HEK293 (cell line): ENCODE results near the gene DLX6.

Experiments
- CTCF ChIA-PET: fragments of 350-600 bp; formaldehyde crosslinking; extraction: SDS; loops from one replicate; lab custom pipeline; 2021; ENCODE audit warnings: antibody characterized with exemption; lab: Yijun Ruan, JAX
- POLR2A ChIA-PET: fragments of 300-600 bp; formaldehyde crosslinking; extraction: SDS; loops from one replicate; lab custom pipeline; 2020; ENCODE audit warnings: antibody characterized with exemption, inconsistent platforms; lab: Yijun Ruan, JAX
- H3K27ac ChIP-seq: fragments of 200-500 bp; sonication (Bioruptor generic); 2 replicates; pipeline ENCODE4 v1.5.1; 2014; ENCODE audit warnings: low read depth, low read length, control low read depth, inconsistent platforms; ENCODE audit errors: extremely low read depth
- H3K36me3 ChIP-seq, 2 experiments: fragments of 200-500 bp in 1 of 2; sonication (Bioruptor generic) in 1 of 2; 1 replicate in 1 of 2; 2 replicates in 1 of 2; pipeline ENCODE4 v1.5.1; 2014 to 2017; ENCODE audit warnings: inconsistent platforms in 2 of 2, low read length in 2 of 2; ENCODE audit not compliant: control insufficient read depth in 2 of 2, insufficient read depth in 1 of 2
- H3K4me1 ChIP-seq: fragments of 200-500 bp; sonication (Bioruptor generic); 2 replicates; pipeline ENCODE4 v1.5.1; 2014; ENCODE audit warnings: mild to moderate bottlenecking, low read length, inconsistent platforms; ENCODE audit not compliant: control insufficient read depth, insufficient read depth
- H3K4me3 ChIP-seq: 2 replicates; pipeline ENCODE4 v1.5.1; 2011; ENCODE audit warnings: low read depth, mild to moderate bottlenecking, control low read depth, low read length, moderate library complexity
- H3K9me3 ChIP-seq: fragments of 200-500 bp; sonication (Bioruptor generic); 2 replicates; pipeline ENCODE4 v1.5.1; 2014; ENCODE audit warnings: low read depth, low read length, inconsistent platforms; ENCODE audit not compliant: control insufficient read depth, insufficient read depth
- INSM2 ChIP-seq: fragments of 450-650 bp; formaldehyde crosslinking; IDR thresholded peaks from 2 replicates; pipeline ENCODE4 v1.5.1; 2016; ENCODE audit warnings: missing biosample characterization, missing genetic modification characterization
- SP2 ChIP-seq: fragments of 450-650 bp; formaldehyde crosslinking; IDR thresholded peaks from 2 replicates; pipeline ENCODE4 v1.5.1; 2016; ENCODE audit warnings: missing biosample characterization, missing genetic modification characterization
- ZBTB11 ChIP-seq: fragments of 450-650 bp; formaldehyde crosslinking; conservative IDR thresholded peaks from 2 replicates; pipeline ENCODE4 v1.5.1; 2016; ENCODE audit warnings: low read depth, missing biosample characterization, missing genetic modification characterization
- ZNF112 ChIP-seq: fragments of 450-650 bp; formaldehyde crosslinking; IDR thresholded peaks from 2 replicates; pipeline ENCODE4 v1.5.0; 2017; ENCODE audit warnings: missing biosample characterization, missing genetic modification characterization
- ZNF157 ChIP-seq: fragments of 450-650 bp; formaldehyde crosslinking; IDR thresholded peaks from 2 replicates; pipeline ENCODE4 v1.5.1; 2016; ENCODE audit warnings: missing biosample characterization, missing genetic modification characterization
- ZNF202 ChIP-seq: fragments of 450-650 bp; formaldehyde crosslinking; IDR thresholded peaks from 2 replicates; pipeline ENCODE4 v1.5.1; 2016; ENCODE audit warnings: missing biosample characterization, missing genetic modification characterization, borderline replicate concordance
- ZNF239 ChIP-seq: fragments of 450-650 bp; formaldehyde crosslinking; IDR thresholded peaks from 2 replicates; pipeline ENCODE4 v1.5.1; 2016; ENCODE audit warnings: missing biosample characterization, missing genetic modification characterization
- ZNF335 ChIP-seq: fragments of 450-650 bp; formaldehyde crosslinking; conservative IDR thresholded peaks from 2 replicates; pipeline ENCODE4 v1.5.1; 2016; ENCODE audit warnings: missing biosample characterization, missing genetic modification characterization
- ZNF433 ChIP-seq: fragments of 450-650 bp; formaldehyde crosslinking; IDR thresholded peaks from 2 replicates; pipeline ENCODE4 v1.5.1; 2016; ENCODE audit warnings: missing biosample characterization, missing genetic modification characterization, low read depth
- ZNF449 ChIP-seq: fragments of 450-650 bp; formaldehyde crosslinking; IDR thresholded peaks from 2 replicates; pipeline ENCODE4 v1.5.1; 2017; ENCODE audit warnings: missing biosample characterization, mild to moderate bottlenecking, missing genetic modification characterization, moderate library complexity
- ZNF555 ChIP-seq: fragments of 450-650 bp; formaldehyde crosslinking; conservative IDR thresholded peaks from 2 replicates; pipeline ENCODE4 v1.5.1; 2017; ENCODE audit warnings: missing biosample characterization, mild to moderate bottlenecking, missing genetic modification characterization, inconsistent platforms
- TF ChIP-seq, protein P1 (sequence below): sonication (generic); formaldehyde crosslinking; IDR thresholded peaks from 2 replicates; pipeline ENCODE4 v1.8.1; 2022; ENCODE audit warnings: mild to moderate bottlenecking, moderate library complexity, missing genetic modification reagents

Gene DLX6

GRCh38 chr7:96989241-96989858 is 16.0 kb upstream of the DLX6 start (continued):
- TF ChIP-seq, protein P1, sequence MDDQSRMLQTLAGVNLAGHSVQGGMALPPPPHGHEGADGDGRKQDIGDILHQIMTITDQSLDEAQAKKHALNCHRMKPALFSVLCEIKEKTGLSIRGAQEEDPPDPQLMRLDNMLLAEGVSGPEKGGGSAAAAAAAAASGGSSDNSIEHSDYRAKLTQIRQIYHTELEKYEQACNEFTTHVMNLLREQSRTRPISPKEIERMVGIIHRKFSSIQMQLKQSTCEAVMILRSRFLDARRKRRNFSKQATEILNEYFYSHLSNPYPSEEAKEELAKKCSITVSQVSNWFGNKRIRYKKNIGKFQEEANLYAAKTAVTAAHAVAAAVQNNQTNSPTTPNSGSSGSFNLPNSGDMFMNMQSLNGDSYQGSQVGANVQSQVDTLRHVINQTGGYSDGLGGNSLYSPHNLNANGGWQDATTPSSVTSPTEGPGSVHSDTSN (CRISPR knock-in tag) = no peak
- TF ChIP-seq INSM2 (tag by site-specific recombination) = no peak
- no peak for TF ChIP-seq ZNF449

DNA sequence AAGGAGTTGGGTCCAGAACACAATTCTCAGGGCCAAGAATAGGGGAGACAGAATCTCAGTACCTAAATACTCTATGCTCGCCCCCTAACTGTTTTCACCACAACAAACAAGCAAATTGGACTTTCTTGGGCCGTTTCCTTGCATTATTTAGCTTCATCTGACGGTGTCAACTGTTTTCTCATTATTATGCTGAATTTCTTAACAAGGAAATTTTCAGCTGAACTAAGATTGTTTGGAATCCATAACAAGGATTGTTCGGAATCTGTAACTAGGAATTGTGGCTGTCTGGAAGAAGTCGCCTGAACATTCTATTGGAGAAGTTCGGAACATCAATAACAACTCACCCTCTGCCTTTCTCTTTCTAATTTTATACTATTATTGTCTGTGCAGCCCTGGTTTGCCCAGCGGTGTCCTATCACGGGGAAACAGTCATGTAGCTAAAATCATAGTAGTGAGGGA is 15.5 kb upstream of the DLX6 start:
- POLR2A ChIA-PET = no interaction called here
- H3K9me3 ChIP-seq = no peaks in the 10 kb centered on the region
- CTCF ChIA-PET = interaction anchor here (0.5 to 0.7 kb wide), 2 partner anchors 15 to 1119 kb away, joined by 3 read pairs; no protein-coding TSS in a partner anchor
- no peak overlapping the region for H3K27ac ChIP-seq
- TF ChIP-seq ZNF433 (no peak), ZNF202 (tag by site-specific recombination) (no peak), ZNF157 (tag by site-specific recombination) (no peak), ZBTB11 (tag by site-specific recombination) (no peak)
- no peak overlapping the region for H3K4me3 ChIP-seq
- H3K36me3 ChIP-seq = no peaks in the 10 kb centered on the region
- peaks cover 15% of the 10 kb centered on the region for H3K4me1 ChIP-seq

DNA sequence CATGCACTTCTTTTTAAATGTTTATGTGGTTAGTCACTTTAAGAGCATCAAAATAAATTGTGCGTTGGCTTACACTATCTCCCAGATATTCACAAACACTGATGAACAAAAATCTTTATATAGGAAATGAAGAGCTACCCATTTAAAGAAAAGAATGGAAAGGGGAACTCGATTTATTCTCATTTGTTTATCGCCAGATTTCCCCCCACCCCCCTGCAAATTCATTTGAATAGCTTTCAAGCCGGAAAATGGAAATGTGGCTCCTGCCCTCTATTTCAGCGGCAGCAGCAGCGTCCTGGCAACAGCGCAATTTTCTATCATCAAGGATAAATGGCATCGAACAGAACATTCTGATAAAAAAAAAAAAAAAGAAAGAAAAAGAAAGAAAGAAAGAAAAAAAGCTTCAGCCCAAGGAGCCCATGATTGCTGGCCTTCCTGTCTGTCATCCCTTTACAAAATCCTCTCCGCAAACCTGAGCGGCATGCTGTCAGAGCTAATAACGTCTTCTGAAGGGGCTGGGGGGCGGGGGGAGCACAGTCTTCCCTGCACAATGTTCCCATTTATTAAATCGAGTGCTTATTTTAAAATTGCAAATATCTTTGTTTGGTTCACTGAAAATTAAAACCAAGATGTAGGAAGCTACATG is 13.7 kb upstream of the DLX6 start:
- Histone ChIP-seq H3K27ac (no peak overlapping the region), H3K36me3 (no peaks in the 10 kb centered on the region), H3K9me3 (no peaks in the 10 kb centered on the region), H3K4me3 (no peak overlapping the region), H3K4me1 (peaks cover 15% of the 10 kb centered on the region)
- ChIA-PET CTCF (interaction anchor here (0.7 kb wide), 1 partner anchor 73 kb away, joined by 6 read pairs; no protein-coding TSS in a partner anchor), POLR2A (no interaction called here)
- TF ChIP-seq ZNF555 (no peak), ZNF335 (tag by site-specific recombination) (no peak), ZNF239 (tag by site-specific recombination) (no peak), SP2 (tag by site-specific recombination) (no peak), ZNF112 (tag by site-specific recombination) (no peak)
